LNCAP (cell line): ENCODE results near the gene RFLNA.

Experiments used
- TF ChIP-seq, protein P1 (sequence below): fragments of 450-650 bp; IDR thresholded peaks from 2 replicates; pipeline ENCODE4 v1.5.1; 2017; ENCODE audit warnings: mild to moderate bottlenecking

RFLNA gene

DNA sequence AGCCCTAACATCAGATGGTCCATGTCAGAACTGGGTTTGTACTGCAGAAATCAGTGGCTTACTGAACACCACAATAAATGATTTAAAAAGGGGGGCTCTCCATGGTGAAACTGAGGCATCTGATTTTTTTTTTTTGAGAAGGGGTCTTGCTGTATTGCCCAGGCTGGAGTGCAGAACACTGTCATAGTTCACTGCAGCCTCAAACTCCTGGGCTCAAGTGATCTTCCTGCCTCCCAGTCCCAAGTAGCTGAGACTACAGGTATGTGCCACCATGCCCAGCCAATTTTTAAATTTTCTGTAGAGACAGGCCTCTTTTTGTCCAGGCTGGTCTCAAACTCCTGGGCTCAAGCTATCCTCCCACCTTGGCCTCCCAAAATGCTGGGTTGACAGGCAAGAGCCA lies 57.4 kb downstream of the RFLNA start:
- TF ChIP-seq, protein P1, sequence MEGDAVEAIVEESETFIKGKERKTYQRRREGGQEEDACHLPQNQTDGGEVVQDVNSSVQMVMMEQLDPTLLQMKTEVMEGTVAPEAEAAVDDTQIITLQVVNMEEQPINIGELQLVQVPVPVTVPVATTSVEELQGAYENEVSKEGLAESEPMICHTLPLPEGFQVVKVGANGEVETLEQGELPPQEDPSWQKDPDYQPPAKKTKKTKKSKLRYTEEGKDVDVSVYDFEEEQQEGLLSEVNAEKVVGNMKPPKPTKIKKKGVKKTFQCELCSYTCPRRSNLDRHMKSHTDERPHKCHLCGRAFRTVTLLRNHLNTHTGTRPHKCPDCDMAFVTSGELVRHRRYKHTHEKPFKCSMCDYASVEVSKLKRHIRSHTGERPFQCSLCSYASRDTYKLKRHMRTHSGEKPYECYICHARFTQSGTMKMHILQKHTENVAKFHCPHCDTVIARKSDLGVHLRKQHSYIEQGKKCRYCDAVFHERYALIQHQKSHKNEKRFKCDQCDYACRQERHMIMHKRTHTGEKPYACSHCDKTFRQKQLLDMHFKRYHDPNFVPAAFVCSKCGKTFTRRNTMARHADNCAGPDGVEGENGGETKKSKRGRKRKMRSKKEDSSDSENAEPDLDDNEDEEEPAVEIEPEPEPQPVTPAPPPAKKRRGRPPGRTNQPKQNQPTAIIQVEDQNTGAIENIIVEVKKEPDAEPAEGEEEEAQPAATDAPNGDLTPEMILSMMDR = no peak

DNA sequence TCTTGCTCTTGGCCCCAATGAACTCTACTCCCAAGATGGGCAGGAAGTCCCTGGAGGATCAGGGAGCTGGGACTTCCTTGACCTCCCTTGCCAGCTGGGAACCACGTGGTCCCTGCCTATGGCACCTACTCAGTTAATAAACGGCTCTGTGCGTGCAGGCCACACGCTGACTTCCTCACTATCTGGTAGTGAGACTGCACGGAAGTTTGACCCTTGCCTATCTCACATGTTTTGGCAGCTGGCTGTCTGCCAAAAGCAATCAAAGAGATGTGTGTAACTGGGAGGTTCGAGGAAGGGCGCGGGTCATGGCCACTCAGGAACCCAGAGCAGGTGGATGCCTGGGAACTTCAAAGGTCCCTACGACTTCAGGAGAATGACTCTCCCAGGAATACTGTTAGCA lies 57.9 kb downstream of the RFLNA start:
- TF ChIP-seq, protein P1 = no peak

DNA sequence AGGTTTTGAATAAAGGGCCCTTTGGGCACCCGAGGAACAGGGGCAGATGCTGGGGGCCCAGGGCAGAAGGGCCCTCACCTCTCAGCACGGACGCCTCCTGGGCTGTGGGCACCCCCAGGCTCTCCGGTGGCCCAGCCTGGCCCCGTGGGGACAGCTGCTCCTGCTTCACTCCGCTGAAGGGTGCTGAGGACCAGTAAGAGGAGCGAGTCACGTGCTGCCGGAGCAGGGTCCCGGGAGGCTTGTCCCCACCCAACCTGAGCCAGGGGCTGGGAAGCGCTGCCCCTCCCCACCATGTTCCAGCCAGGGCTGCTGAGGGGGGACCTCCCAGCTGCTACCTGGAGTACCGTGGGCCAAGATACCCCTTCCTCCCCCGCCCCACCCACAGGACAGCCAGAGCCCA lies 59.5 kb downstream of the RFLNA start:
- TF ChIP-seq, protein P1 = no peak

DNA sequence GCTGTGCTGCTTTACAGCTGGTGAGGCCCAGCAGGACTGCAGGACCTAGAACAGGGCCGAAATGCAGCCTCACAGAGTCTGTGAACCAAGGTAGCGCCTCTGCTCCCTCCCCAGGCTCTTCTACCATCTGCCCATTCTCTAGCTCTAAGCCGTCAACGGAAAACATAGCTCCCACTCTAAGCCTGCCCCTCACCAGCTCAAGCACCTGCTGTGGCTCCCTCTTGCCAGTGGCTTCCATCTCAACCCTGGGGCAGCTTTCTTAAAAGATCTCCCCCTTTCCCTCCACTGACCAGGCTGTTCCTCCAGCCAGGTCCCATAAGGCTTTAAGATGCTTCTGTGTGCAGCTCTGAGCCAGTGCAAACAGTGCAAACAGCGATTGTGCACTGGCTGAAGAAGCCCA lies 61.3 kb downstream of the RFLNA start:
- TF ChIP-seq, protein P1 = no peak

DNA sequence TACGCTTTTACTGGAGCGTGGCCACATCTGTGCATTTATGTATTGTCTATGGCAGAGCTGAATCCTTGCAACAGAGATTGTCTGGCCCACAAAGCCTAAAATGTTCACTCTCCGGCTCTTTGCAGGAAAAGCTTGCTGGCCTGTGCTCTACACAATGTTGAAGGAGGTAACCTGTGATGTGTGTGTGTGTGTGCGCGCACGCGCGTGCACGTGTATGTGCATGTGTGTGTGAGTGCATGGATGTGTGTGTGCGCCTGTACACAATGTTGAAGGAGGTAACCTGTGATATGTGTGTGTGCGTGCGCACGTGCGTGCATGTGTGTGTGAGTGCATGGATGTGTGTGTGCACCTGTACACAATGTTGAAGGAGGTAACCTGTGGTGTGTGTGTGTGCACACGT lies 62.7 kb downstream of the RFLNA start:
- TF ChIP-seq, protein P1 = no peak

DNA sequence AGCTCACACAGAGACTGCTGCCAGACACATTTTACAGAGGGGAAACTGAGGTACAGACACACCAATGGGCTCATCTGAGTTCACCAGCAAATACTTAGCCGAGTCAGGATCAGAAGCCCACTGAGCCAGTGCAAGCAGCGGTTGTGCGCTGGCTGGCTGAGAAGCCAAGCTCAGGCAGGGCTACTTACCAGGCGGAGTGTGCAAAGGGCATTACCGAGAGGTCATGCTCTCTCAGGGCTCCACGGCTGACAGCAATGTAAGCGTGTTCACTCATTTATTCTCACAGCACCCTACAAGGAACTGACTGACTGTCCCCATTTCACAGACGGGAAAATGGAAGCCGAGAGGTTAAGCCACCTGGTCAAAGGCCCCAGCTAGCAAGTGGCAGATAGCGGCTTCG lies 63.7 kb downstream of the RFLNA start:
- TF ChIP-seq, protein P1 = no peak

DNA sequence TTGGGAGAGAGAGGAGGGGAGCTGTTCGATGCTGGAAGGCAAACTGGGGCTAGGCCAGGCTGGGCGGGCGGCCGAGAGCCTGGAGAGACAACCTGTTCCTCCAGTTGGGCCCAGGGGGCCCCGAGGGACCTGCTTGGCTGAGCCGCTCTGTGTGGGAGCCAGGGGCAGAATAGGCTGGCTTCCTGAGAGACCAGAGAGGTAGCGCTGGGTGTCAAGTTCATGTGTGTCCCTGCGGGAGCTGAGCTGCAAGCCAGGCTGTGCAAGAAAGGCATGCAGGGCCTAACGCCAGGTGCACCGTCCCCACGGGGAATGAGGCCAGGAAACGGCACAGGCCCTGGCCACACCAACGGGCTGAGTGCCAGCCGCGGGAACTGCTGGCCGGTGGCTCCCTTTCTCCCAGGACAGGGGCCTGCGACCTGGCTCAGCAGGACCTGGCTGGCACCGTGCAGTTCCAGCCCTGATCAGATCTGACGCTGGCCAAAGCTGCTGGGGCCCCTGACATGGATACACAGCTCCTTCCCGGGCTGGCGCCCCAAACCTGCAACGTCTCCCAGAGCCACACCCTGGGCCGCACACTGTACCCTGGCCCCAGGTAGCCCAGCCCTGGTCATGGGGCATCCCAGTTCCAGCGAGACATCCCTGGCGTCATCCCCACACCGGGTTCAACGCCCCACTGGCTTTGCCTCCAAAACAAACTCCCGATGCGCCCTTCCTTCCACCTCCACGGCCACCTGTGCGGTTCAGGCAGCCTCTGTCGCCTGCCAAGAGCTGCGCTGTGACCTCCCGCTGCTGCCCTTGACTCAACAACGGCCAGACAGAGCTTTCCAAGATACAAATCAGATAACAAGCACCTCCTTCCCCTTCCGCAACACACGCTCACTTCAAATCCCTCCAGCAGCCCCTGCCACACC lies 65.0 kb downstream of the RFLNA start:
- TF ChIP-seq, protein P1 = no peak
